Smooth muscle cell (in vitro differentiated cells): Measurements from ENCODE around the gene MATN4. TPM values are rescaled to one million over a fixed set of nuclear protein-coding genes. Genes with fewer than 3 reads are reported as not detected.
A peak's percentile ranks its signal among the peaks of the same experiment; 100 is the strongest.

Experiments
- DNase-seq: peaks from one replicate; lab custom pipeline; 2025; ENCODE audit not compliant: unreplicated experiment; lab: John Stamatoyannopoulos, UW
- H2AFZ ChIP-seq: fragments of 200-600 bp; sonication (generic); 2 replicates; pipeline ENCODE4 v1.6.0; 2016; ENCODE audit warnings: antibody characterized with exemption, low read depth, mild to moderate bottlenecking
- H3F3A ChIP-seq: fragments of 200-600 bp; sonication (generic); 2 replicates; pipeline ENCODE4 v1.6.0; 2017; ENCODE audit warnings: antibody characterized with exemption, low read depth
- H3K27ac ChIP-seq: fragments of 200-600 bp; sonication (generic); 2 replicates; pipeline ENCODE4 v1.5.1; 2016; ENCODE audit warnings: low read depth, mild to moderate bottlenecking
- H3K27me3 ChIP-seq: fragments of 200-600 bp; sonication (generic); 2 replicates; pipeline ENCODE4 v1.6.1; 2016; ENCODE audit warnings: low read depth, mild to moderate bottlenecking
- H3K36me3 ChIP-seq: fragments of 200-600 bp; sonication (generic); 2 replicates; pipeline ENCODE4 v1.5.1; 2016; ENCODE audit warnings: low read depth
- H3K4me1 ChIP-seq: fragments of 200-600 bp; sonication (generic); 2 replicates; pipeline ENCODE4 v1.5.1; 2016; ENCODE audit warnings: low read depth
- H3K4me2 ChIP-seq: fragments of 200-600 bp; sonication (generic); 2 replicates; pipeline ENCODE4 v1.6.0; 2016; ENCODE audit warnings: mild to moderate bottlenecking
- H3K4me3 ChIP-seq: fragments of 200-600 bp; sonication (generic); 2 replicates; pipeline ENCODE4 v1.5.1; 2016; ENCODE audit warnings: mild to moderate bottlenecking
- H3K79me2 ChIP-seq: fragments of 200-600 bp; sonication (generic); 2 replicates; pipeline ENCODE4 v1.6.0; 2016; ENCODE audit warnings: low read depth, mild to moderate bottlenecking
- H3K9ac ChIP-seq: fragments of 200-600 bp; sonication (generic); 2 replicates; pipeline ENCODE4 v1.6.0; 2016; ENCODE audit warnings: low read depth
- H3K9me3 ChIP-seq: fragments of 200-600 bp; sonication (generic); replicated peaks from 2 replicates; pipeline ENCODE4 v1.5.1; 2016; ENCODE audit warnings: low read depth
- H4K20me1 ChIP-seq: fragments of 200-600 bp; sonication (generic); 2 replicates; pipeline ENCODE4 v1.6.0; 2016; ENCODE audit warnings: low read depth
- WGBS: methylation state at CpG from one replicate; pipeline ENCODE4 v1.1.7; 2016; ENCODE audit warnings: low lambda C conversion rate; 5-methylcytosine and 5-hydroxymethylcytosine counted together
- polyA plus RNA-seq: library from polyadenylated mRNA; unstranded; fragments of >200 nt; fragmentation: Nextera tagmentation; extraction: Ambion mirVana; gene quantifications from 2 replicates; pipeline ENCODE4 v1.2.1, GENCODE V29; 2016
- total RNA-seq: library from RNA; depleted of rRNA; stranded (reverse); fragments of >200 nt; gene quantifications from 2 replicates; pipeline ENCODE4 v1.2.3, GENCODE V29; 2014
- TF ChIP-seq, protein P1 (sequence below): fragments of 200-600 bp; sonication (generic); IDR thresholded peaks from 2 replicates; pipeline ENCODE4 v1.5.1; 2017; ENCODE audit warnings: borderline replicate concordance, mild to moderate bottlenecking, antibody characterized with exemption; ENCODE audit not compliant: insufficient read depth, poor library complexity, severe bottlenecking

MATN4 gene
- total and polyA plus RNA-seq, 2 experiments from 2014 or later, result not detected

DNA sequence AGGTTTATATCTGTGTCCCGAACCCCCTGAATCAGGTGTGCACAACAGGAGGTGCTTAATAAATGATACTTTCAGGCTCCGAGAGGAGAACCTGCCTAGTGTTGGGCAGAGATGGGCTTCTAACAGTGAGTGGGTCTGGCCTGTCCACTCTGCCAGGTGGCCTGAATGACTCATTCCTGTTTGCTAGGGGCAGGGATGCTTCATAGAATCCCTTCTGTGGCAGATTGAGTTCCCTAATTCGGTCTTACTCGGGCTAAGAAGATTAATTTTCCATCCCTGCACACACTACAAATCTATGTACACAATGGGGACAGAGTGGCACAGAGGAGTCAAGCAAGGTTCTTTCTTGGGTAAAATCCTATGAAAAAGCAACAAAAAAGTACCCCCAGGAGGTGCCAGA, 20.4 kb upstream of the MATN4 start:
- no peak overlapping the region for H3K4me2 ChIP-seq
- H2AFZ ChIP-seq, result no peak overlapping the region
- H4K20me1 ChIP-seq, result peaks cover 8% of the 10 kb centered on the region
- H3K79me2 ChIP-seq, result peaks cover 4% of the 10 kb centered on the region
- no peaks in the 10 kb centered on the region for H3K9me3 ChIP-seq
- no peaks in the 10 kb centered on the region for H3K4me1 ChIP-seq
- no peaks in the 10 kb centered on the region for H3K36me3 ChIP-seq
- TF ChIP-seq, protein P1, sequence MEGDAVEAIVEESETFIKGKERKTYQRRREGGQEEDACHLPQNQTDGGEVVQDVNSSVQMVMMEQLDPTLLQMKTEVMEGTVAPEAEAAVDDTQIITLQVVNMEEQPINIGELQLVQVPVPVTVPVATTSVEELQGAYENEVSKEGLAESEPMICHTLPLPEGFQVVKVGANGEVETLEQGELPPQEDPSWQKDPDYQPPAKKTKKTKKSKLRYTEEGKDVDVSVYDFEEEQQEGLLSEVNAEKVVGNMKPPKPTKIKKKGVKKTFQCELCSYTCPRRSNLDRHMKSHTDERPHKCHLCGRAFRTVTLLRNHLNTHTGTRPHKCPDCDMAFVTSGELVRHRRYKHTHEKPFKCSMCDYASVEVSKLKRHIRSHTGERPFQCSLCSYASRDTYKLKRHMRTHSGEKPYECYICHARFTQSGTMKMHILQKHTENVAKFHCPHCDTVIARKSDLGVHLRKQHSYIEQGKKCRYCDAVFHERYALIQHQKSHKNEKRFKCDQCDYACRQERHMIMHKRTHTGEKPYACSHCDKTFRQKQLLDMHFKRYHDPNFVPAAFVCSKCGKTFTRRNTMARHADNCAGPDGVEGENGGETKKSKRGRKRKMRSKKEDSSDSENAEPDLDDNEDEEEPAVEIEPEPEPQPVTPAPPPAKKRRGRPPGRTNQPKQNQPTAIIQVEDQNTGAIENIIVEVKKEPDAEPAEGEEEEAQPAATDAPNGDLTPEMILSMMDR, result no peak
- H3K27ac ChIP-seq, result no peak overlapping the region
- H3K9ac ChIP-seq, result no peak overlapping the region
- 94% methylated on average over 4 of the region's 4 CpGs for WGBS
- no peak overlapping the region for H3K4me3 ChIP-seq
- peaks cover 14% of the 10 kb centered on the region for H3F3A ChIP-seq
- DNase-seq, result no peak
- H3K27me3 ChIP-seq, result no peaks in the 10 kb centered on the region

DNA sequence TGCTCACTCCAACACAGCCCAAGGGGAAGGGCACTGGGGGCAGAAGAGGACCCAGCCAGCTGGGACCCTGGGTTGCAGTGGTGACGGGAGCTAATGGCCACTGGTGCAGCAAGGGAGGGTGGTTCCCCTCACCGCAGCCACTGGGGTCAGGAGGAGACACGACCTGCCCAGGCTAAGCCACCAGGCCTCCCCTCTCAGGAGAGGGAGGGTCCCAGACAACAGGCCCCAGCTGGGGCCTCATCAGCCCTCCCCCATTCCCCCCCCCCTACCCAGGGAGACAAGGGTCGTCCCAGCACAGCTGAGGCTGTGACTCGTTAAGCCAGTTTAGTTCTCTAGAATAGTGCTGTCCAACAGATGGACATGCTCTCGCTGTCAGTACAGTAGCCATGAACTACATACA, 17.3 kb upstream of the MATN4 start:
- Histone ChIP-seq H2AFZ (no peak overlapping the region), H3K9ac (no peak overlapping the region), H3K36me3 (no peaks in the 10 kb centered on the region), H3K79me2 (no peaks in the 10 kb centered on the region), H3F3A (peaks cover 14% of the 10 kb centered on the region), H3K27ac (no peak overlapping the region), H4K20me1 (peaks cover 8% of the 10 kb centered on the region), H3K4me3 (no peak overlapping the region), H3K9me3 (no peaks in the 10 kb centered on the region), H3K4me2 (no peak overlapping the region), H3K4me1 (no peaks in the 10 kb centered on the region), H3K27me3 (no peaks in the 10 kb centered on the region)
- TF ChIP-seq, protein P1, result no peak
- WGBS, result 54% methylated on average over 6 of the region's 6 CpGs
- no peak for DNase-seq

DNA sequence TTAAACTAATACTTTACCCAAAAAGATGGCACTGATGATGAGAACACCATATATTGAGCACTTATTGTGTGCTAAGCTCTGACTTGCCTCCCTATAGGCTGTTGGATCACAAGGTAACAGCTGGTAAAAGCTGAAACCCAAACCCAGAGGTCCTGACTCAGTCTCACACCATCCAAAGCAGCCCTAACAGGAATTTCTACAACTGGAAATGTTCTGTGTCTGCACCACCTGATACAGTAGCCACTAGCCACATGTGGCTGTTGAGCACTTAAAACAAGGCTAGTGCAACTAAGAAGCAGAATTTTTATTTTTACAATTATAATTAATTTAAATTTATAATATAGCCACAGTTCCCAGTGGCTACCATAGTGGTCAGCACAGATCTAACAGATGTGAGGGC, 15.6 kb upstream of the MATN4 start:
- Histone ChIP-seq H3K4me2 (no peak overlapping the region), H3K36me3 (no peaks in the 10 kb centered on the region), H4K20me1 (no peaks in the 10 kb centered on the region), H3K9me3 (no peaks in the 10 kb centered on the region), H3F3A (peaks cover 10% of the 10 kb centered on the region), H2AFZ (no peak overlapping the region), H3K27ac (no peak overlapping the region), H3K9ac (no peak overlapping the region), H3K4me3 (no peak overlapping the region), H3K79me2 (no peaks in the 10 kb centered on the region), H3K4me1 (no peaks in the 10 kb centered on the region), H3K27me3 (no peaks in the 10 kb centered on the region)
- TF ChIP-seq, protein P1, result no peak
- no peak for DNase-seq

DNA sequence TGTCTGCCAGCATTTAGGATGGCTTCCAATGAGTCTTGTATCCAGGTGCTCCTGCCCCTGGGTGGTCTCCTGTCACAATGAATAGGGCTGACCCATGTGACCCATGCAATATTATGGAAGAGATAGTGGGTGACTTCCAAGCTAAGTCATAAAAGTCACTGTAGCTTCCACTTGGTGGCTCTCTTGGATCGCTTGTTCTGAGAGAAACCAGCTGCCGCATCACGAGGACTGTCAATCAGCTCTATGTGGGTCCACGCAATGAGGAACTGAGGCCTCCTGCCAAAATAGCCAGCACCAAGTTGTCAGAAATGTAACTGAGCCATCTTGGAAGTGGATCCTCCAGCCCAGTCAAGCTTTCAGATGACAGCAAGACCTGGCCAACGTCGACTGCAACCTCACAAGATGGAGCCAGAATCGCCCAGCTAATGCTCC, 14.9 kb upstream of the MATN4 start:
- Histone ChIP-seq H3K27ac (no peak overlapping the region), H3K36me3 (no peaks in the 10 kb centered on the region), H3K79me2 (no peaks in the 10 kb centered on the region), H2AFZ (no peak overlapping the region), H3F3A (peaks cover 8% of the 10 kb centered on the region), H3K9ac (no peak overlapping the region), H3K4me1 (no peaks in the 10 kb centered on the region), H3K4me2 (no peak overlapping the region), H3K9me3 (no peaks in the 10 kb centered on the region), H4K20me1 (no peaks in the 10 kb centered on the region), H3K27me3 (no peaks in the 10 kb centered on the region), H3K4me3 (no peak overlapping the region)
- DNase-seq, result no peak
- TF ChIP-seq, protein P1, result peak; percentile 15
- 50% methylated on average over 7 of the region's 7 CpGs for WGBS
